ENCODE measurements around the gene L3MBTL4.
"Not testable (repeated sequence)": the region's sequence is repeated elsewhere in the genome, so short reads cannot be mapped to it uniquely, and the experiment has no call there.

L3MBTL4 gene

GRCh38 chr18:6194640-6195039 lies 220.1 kb downstream of the L3MBTL4 start:
- TF ChIP-seq CTCF (IDR thresholded peaks at IDR 0.05; ENCODE audit: borderline replicate concordance, insufficient read depth, low read depth, low read length): no peak
- no peak overlapping the region for H3K4me3 ChIP-seq (ENCODE audit: low read depth, low read length)

- H3K4me3 ChIP-seq (ENCODE audit: low read depth, low read length): not testable (repeated sequence)
Observed at GRCh38 chr18:6185782-6186181, 228.9 kb downstream of the L3MBTL4 start.

- H3K4me3 ChIP-seq (ENCODE audit: low read depth, low read length): no peak overlapping the region
- TF ChIP-seq CTCF (IDR thresholded peaks at IDR 0.05; ENCODE audit: borderline replicate concordance, insufficient read depth, low read depth, low read length): no peak
Observed at GRCh38 chr18:6174983-6175745, 239.5 kb downstream of the L3MBTL4 start.

GRCh38 chr18:6170604-6171003 lies 244.1 kb downstream of the L3MBTL4 start:
- TF ChIP-seq CTCF (IDR thresholded peaks at IDR 0.05; ENCODE audit: borderline replicate concordance, insufficient read depth, low read depth, low read length): no peak

GRCh38 chr18:6161549-6161948 lies 253.2 kb downstream of the L3MBTL4 start:
- no peak overlapping the region for H3K4me3 ChIP-seq (ENCODE audit: low read depth, low read length)
- no peak for TF ChIP-seq CTCF (IDR thresholded peaks at IDR 0.05; ENCODE audit: borderline replicate concordance, insufficient read depth, low read depth, low read length)

More at GRCh38 chr18:6170604-6171003, 244.1 kb downstream of the L3MBTL4 start:
- H3K4me3 ChIP-seq (ENCODE audit: low read depth, low read length): no peak overlapping the region

GRCh38 chr18:6159426-6159825 lies 255.3 kb downstream of the L3MBTL4 start:
- H3K4me3 ChIP-seq (ENCODE audit: low read depth, low read length): no peak overlapping the region
- no peak for TF ChIP-seq CTCF (IDR thresholded peaks at IDR 0.05; ENCODE audit: borderline replicate concordance, insufficient read depth, low read depth, low read length)

- no peak for TF ChIP-seq CTCF (IDR thresholded peaks at IDR 0.05; ENCODE audit: borderline replicate concordance, insufficient read depth, low read depth, low read length)
- H3K4me3 ChIP-seq (ENCODE audit: low read depth, low read length): no peak overlapping the region
Observed at GRCh38 chr18:6158958-6159357, 255.8 kb downstream of the L3MBTL4 start.
